HEK293 (cell line): ENCODE measurements around the gene SPNS1.
"Not testable (repeated sequence)": the region's sequence is repeated elsewhere in the genome, so short reads cannot be mapped to it uniquely, and the experiment has no call there.

ENCODE experiments used
- KLF16 ChIP-seq: fragments of 450-650 bp; formaldehyde crosslinking; IDR thresholded peaks from 2 replicates; pipeline ENCODE4 v1.5.1; 2017; ENCODE audit warnings: missing biosample characterization, missing genetic modification characterization
- SCRT2 ChIP-seq: fragments of 450-650 bp; formaldehyde crosslinking; IDR thresholded peaks from 2 replicates; pipeline ENCODE4 v1.5.1; 2016; ENCODE audit warnings: missing biosample characterization, missing genetic modification characterization
- YY1 ChIP-seq: fragments of 450-650 bp; formaldehyde crosslinking; IDR thresholded peaks from 2 replicates; pipeline ENCODE4 v1.5.1; 2018; ENCODE audit warnings: missing biosample characterization, missing genetic modification characterization
- ZFP41 ChIP-seq: fragments of 450-650 bp; formaldehyde crosslinking; IDR thresholded peaks from 2 replicates; pipeline ENCODE4 v1.5.1; 2016; ENCODE audit warnings: missing biosample characterization, missing genetic modification characterization, borderline replicate concordance
- ZNF114 ChIP-seq: fragments of 450-650 bp; formaldehyde crosslinking; IDR thresholded peaks from 2 replicates; pipeline ENCODE4 v1.5.0; 2017; ENCODE audit warnings: missing biosample characterization, missing genetic modification characterization
- ZNF416 ChIP-seq: fragments of 450-650 bp; formaldehyde crosslinking; IDR thresholded peaks from 2 replicates; pipeline ENCODE4 v1.5.1; 2016; ENCODE audit warnings: missing biosample characterization, missing genetic modification characterization
- TF ChIP-seq, protein P1 (sequence below): fragments of 450-650 bp; formaldehyde crosslinking; IDR thresholded peaks from 2 replicates; pipeline ENCODE4 v1.5.1; 2016; ENCODE audit warnings: missing biosample characterization, missing genetic modification characterization
- TF ChIP-seq, protein P2 (sequence below): fragments of 450-650 bp; formaldehyde crosslinking; IDR thresholded peaks from 2 replicates; pipeline ENCODE4 v1.5.1; 2016; ENCODE audit warnings: missing biosample characterization, missing genetic modification characterization
- TF ChIP-seq, protein P3 (sequence below): fragments of 450-650 bp; formaldehyde crosslinking; IDR thresholded peaks from 2 replicates; pipeline ENCODE4 v1.5.1; 2016; ENCODE audit warnings: missing biosample characterization, missing genetic modification characterization
- TF ChIP-seq, protein P4 (sequence below): fragments of 450-650 bp; formaldehyde crosslinking; IDR thresholded peaks from 2 replicates; pipeline ENCODE4 v1.5.1; 2016; ENCODE audit warnings: missing biosample characterization, missing genetic modification characterization
- TF ChIP-seq, protein P5 (sequence below): fragments of 450-650 bp; formaldehyde crosslinking; IDR thresholded peaks from 2 replicates; pipeline ENCODE4 v1.5.1; 2016; ENCODE audit warnings: missing biosample characterization, missing genetic modification characterization
- TF ChIP-seq, protein P6 (sequence below): fragments of 450-650 bp; formaldehyde crosslinking; IDR thresholded peaks from 2 replicates; pipeline ENCODE4 v1.5.1; 2016; ENCODE audit warnings: missing biosample characterization, missing genetic modification characterization
- TF ChIP-seq, protein P7 (sequence below): fragments of 450-650 bp; formaldehyde crosslinking; IDR thresholded peaks from 2 replicates; pipeline ENCODE4 v1.5.1; 2016; ENCODE audit warnings: missing biosample characterization, missing genetic modification characterization

DNA sequence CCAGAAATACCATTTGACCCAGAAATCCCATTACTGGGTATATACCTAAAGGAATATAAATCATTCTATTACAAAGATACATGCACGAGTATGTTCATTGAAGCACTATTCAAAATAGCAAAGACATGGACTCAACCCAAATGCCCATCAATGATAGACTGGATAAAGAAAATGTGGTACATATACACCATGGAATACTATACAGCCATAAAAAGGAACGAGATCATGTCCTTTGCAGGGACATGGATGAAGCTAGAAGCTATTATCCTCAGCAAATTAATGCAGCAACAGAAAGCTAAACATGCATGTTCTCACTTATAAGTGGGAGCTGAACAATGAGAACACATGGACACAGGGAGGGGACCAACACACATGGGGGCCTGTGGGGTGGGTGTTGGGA lies 48.3 kb upstream of the SPNS1 start:
- TF ChIP-seq, protein P1, sequence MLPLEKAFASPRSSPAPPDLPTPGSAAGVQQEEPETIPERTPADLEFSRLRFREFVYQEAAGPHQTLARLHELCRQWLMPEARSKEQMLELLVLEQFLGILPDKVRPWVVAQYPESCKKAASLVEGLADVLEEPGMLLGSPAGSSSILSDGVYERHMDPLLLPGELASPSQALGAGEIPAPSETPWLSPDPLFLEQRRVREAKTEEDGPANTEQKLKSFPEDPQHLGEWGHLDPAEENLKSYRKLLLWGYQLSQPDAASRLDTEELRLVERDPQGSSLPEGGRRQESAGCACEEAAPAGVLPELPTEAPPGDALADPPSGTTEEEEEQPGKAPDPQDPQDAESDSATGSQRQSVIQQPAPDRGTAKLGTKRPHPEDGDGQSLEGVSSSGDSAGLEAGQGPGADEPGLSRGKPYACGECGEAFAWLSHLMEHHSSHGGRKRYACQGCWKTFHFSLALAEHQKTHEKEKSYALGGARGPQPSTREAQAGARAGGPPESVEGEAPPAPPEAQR (tag by site-specific recombination), result not testable (repeated sequence)
- not testable (repeated sequence) for TF ChIP-seq ZNF416 (tag by site-specific recombination); ZFP41; YY1 (tag by site-specific recombination); SCRT2; KLF16; ZNF114 (tag by site-specific recombination)
- TF ChIP-seq, protein P2, sequence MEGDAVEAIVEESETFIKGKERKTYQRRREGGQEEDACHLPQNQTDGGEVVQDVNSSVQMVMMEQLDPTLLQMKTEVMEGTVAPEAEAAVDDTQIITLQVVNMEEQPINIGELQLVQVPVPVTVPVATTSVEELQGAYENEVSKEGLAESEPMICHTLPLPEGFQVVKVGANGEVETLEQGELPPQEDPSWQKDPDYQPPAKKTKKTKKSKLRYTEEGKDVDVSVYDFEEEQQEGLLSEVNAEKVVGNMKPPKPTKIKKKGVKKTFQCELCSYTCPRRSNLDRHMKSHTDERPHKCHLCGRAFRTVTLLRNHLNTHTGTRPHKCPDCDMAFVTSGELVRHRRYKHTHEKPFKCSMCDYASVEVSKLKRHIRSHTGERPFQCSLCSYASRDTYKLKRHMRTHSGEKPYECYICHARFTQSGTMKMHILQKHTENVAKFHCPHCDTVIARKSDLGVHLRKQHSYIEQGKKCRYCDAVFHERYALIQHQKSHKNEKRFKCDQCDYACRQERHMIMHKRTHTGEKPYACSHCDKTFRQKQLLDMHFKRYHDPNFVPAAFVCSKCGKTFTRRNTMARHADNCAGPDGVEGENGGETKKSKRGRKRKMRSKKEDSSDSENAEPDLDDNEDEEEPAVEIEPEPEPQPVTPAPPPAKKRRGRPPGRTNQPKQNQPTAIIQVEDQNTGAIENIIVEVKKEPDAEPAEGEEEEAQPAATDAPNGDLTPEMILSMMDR (tag by site-specific recombination), result not testable (repeated sequence)
- TF ChIP-seq, protein P3, sequence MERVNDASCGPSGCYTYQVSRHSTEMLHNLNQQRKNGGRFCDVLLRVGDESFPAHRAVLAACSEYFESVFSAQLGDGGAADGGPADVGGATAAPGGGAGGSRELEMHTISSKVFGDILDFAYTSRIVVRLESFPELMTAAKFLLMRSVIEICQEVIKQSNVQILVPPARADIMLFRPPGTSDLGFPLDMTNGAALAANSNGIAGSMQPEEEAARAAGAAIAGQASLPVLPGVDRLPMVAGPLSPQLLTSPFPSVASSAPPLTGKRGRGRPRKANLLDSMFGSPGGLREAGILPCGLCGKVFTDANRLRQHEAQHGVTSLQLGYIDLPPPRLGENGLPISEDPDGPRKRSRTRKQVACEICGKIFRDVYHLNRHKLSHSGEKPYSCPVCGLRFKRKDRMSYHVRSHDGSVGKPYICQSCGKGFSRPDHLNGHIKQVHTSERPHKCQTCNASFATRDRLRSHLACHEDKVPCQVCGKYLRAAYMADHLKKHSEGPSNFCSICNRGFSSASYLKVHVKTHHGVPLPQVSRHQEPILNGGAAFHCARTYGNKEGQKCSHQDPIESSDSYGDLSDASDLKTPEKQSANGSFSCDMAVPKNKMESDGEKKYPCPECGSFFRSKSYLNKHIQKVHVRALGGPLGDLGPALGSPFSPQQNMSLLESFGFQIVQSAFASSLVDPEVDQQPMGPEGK (tag by site-specific recombination), result not testable (repeated sequence)
- TF ChIP-seq, protein P4, sequence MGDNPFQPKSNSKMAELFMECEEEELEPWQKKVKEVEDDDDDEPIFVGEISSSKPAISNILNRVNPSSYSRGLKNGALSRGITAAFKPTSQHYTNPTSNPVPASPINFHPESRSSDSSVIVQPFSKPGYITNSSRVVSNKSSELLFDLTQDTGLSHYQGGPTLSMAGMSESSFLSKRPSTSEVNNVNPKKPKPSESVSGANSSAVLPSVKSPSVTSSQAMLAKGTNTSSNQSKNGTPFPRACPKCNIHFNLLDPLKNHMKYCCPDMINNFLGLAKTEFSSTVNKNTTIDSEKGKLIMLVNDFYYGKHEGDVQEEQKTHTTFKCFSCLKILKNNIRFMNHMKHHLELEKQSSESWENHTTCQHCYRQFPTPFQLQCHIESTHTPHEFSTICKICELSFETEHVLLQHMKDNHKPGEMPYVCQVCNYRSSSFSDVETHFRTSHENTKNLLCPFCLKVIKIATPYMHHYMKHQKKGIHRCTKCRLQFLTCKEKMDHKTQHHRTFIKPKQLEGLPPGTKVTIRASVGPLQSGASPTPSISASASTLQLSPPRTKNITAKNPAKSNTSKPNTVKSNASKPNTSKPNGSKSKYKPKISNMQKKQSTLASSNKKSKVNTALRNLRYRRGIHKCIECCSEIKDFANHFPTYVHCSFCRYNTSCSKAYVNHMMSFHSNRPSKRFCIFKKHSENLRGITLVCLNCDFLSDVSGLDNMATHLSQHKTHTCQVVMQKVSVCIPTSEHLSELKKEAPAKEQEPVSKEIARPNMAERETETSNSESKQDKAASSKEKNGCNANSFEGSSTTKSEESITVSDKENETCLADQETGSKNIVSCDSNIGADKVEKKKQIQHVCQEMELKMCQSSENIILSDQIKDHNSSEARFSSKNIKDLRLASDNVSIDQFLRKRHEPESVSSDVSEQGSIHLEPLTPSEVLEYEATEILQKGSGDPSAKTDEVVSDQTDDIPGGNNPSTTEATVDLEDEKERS (tag by site-specific recombination), result not testable (repeated sequence)
- TF ChIP-seq, protein P5, sequence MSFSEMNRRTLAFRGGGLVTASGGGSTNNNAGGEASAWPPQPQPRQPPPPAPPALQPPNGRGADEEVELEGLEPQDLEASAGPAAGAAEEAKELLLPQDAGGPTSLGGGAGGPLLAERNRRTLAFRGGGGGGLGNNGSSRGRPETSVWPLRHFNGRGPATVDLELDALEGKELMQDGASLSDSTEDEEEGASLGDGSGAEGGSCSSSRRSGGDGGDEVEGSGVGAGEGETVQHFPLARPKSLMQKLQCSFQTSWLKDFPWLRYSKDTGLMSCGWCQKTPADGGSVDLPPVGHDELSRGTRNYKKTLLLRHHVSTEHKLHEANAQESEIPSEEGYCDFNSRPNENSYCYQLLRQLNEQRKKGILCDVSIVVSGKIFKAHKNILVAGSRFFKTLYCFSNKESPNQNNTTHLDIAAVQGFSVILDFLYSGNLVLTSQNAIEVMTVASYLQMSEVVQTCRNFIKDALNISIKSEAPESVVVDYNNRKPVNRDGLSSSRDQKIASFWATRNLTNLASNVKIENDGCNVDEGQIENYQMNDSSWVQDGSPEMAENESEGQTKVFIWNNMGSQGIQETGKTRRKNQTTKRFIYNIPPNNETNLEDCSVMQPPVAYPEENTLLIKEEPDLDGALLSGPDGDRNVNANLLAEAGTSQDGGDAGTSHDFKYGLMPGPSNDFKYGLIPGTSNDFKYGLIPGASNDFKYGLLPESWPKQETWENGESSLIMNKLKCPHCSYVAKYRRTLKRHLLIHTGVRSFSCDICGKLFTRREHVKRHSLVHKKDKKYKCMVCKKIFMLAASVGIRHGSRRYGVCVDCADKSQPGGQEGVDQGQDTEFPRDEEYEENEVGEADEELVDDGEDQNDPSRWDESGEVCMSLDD, result not testable (repeated sequence)
- TF ChIP-seq, protein P6, sequence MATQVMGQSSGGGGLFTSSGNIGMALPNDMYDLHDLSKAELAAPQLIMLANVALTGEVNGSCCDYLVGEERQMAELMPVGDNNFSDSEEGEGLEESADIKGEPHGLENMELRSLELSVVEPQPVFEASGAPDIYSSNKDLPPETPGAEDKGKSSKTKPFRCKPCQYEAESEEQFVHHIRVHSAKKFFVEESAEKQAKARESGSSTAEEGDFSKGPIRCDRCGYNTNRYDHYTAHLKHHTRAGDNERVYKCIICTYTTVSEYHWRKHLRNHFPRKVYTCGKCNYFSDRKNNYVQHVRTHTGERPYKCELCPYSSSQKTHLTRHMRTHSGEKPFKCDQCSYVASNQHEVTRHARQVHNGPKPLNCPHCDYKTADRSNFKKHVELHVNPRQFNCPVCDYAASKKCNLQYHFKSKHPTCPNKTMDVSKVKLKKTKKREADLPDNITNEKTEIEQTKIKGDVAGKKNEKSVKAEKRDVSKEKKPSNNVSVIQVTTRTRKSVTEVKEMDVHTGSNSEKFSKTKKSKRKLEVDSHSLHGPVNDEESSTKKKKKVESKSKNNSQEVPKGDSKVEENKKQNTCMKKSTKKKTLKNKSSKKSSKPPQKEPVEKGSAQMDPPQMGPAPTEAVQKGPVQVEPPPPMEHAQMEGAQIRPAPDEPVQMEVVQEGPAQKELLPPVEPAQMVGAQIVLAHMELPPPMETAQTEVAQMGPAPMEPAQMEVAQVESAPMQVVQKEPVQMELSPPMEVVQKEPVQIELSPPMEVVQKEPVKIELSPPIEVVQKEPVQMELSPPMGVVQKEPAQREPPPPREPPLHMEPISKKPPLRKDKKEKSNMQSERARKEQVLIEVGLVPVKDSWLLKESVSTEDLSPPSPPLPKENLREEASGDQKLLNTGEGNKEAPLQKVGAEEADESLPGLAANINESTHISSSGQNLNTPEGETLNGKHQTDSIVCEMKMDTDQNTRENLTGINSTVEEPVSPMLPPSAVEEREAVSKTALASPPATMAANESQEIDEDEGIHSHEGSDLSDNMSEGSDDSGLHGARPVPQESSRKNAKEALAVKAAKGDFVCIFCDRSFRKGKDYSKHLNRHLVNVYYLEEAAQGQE, result not testable (repeated sequence)
- TF ChIP-seq, protein P7, sequence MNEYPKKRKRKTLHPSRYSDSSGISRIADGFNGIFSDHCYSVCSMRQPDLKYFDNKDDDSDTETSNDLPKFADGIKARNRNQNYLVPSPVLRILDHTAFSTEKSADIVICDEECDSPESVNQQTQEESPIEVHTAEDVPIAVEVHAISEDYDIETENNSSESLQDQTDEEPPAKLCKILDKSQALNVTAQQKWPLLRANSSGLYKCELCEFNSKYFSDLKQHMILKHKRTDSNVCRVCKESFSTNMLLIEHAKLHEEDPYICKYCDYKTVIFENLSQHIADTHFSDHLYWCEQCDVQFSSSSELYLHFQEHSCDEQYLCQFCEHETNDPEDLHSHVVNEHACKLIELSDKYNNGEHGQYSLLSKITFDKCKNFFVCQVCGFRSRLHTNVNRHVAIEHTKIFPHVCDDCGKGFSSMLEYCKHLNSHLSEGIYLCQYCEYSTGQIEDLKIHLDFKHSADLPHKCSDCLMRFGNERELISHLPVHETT, result not testable (repeated sequence)
